Measurements from ENCODE around the gene COL28A1.

COL28A1 gene

GRCh38 chr7:7351832-7352231 lies 183.8 kb downstream of the COL28A1 start:
- Histone ChIP-seq H3K4me1 (ENCODE audit: insufficient read depth, low read length) (no peaks in the 10 kb centered on the region), H3K9me3 (ENCODE audit: low read length) (no peaks in the 10 kb centered on the region), H3K4me3 (ENCODE audit: low read length) (no peak overlapping the region), H3K36me3 (ENCODE audit: insufficient read depth, low read length) (no peaks in the 10 kb centered on the region), H3K27me3 (ENCODE audit: insufficient read depth, low read length) (no peaks in the 10 kb centered on the region), H2AFZ (ENCODE audit: low read depth, low read length) (no peak overlapping the region)

- Histone ChIP-seq H3K4me3 (ENCODE audit: low read length) (no peak overlapping the region), H3K36me3 (ENCODE audit: insufficient read depth, low read length) (no peaks in the 10 kb centered on the region), H3K27me3 (ENCODE audit: insufficient read depth, low read length) (no peaks in the 10 kb centered on the region), H2AFZ (ENCODE audit: low read depth, low read length) (no peak overlapping the region), H3K9me3 (ENCODE audit: low read length) (no peaks in the 10 kb centered on the region), H3K4me1 (ENCODE audit: insufficient read depth, low read length) (no peaks in the 10 kb centered on the region)
Measured at GRCh38 chr7:7351156-7351555, 184.5 kb downstream of the COL28A1 start.

GRCh38 chr7:7349156-7349555 lies 186.5 kb downstream of the COL28A1 start:
- Histone ChIP-seq H3K4me1 (ENCODE audit: insufficient read depth, low read length) (no peaks in the 10 kb centered on the region), H3K36me3 (ENCODE audit: insufficient read depth, low read length) (no peaks in the 10 kb centered on the region), H3K4me3 (ENCODE audit: low read length) (no peak overlapping the region), H3K27me3 (ENCODE audit: insufficient read depth, low read length) (no peaks in the 10 kb centered on the region), H3K9me3 (ENCODE audit: low read length) (no peaks in the 10 kb centered on the region), H2AFZ (ENCODE audit: low read depth, low read length) (no peak overlapping the region)

GRCh38 chr7:7347045-7347444 lies 188.6 kb downstream of the COL28A1 start:
- Histone ChIP-seq H3K4me1 (ENCODE audit: insufficient read depth, low read length) (no peaks in the 10 kb centered on the region), H3K27me3 (ENCODE audit: insufficient read depth, low read length) (no peaks in the 10 kb centered on the region), H3K9me3 (ENCODE audit: low read length) (no peaks in the 10 kb centered on the region), H2AFZ (ENCODE audit: low read depth, low read length) (no peak overlapping the region), H3K4me3 (ENCODE audit: low read length) (no peak overlapping the region), H3K36me3 (ENCODE audit: insufficient read depth, low read length) (no peaks in the 10 kb centered on the region)

- H3K36me3 ChIP-seq (ENCODE audit: insufficient read depth, low read length) = no peaks in the 10 kb centered on the region
- H3K4me1 ChIP-seq (ENCODE audit: insufficient read depth, low read length) = no peaks in the 10 kb centered on the region
- no peak overlapping the region for H2AFZ ChIP-seq (ENCODE audit: low read depth, low read length)
- no peaks in the 10 kb centered on the region for H3K27me3 ChIP-seq (ENCODE audit: insufficient read depth, low read length)
- no peaks in the 10 kb centered on the region for H3K9me3 ChIP-seq (ENCODE audit: low read length)
- no peak overlapping the region for H3K4me3 ChIP-seq (ENCODE audit: low read length)
Measured at GRCh38 chr7:7344583-7344982, 191.1 kb downstream of the COL28A1 start.

- Histone ChIP-seq H3K36me3 (ENCODE audit: insufficient read depth, low read length) (no peaks in the 10 kb centered on the region), H3K9me3 (ENCODE audit: low read length) (no peaks in the 10 kb centered on the region), H3K4me3 (ENCODE audit: low read length) (no peak overlapping the region), H2AFZ (ENCODE audit: low read depth, low read length) (no peak overlapping the region), H3K4me1 (ENCODE audit: insufficient read depth, low read length) (no peaks in the 10 kb centered on the region), H3K27me3 (ENCODE audit: insufficient read depth, low read length) (peaks cover 7% of the 10 kb centered on the region)
Measured at GRCh38 chr7:7335909-7336308, 199.8 kb downstream of the COL28A1 start.

GRCh38 chr7:7335215-7335614 lies 200.5 kb downstream of the COL28A1 start:
- Histone ChIP-seq H3K4me3 (ENCODE audit: low read length) (no peak overlapping the region), H3K4me1 (ENCODE audit: insufficient read depth, low read length) (no peaks in the 10 kb centered on the region), H3K27me3 (ENCODE audit: insufficient read depth, low read length) (peaks cover 7% of the 10 kb centered on the region), H3K9me3 (ENCODE audit: low read length) (no peaks in the 10 kb centered on the region), H3K36me3 (ENCODE audit: insufficient read depth, low read length) (no peaks in the 10 kb centered on the region), H2AFZ (ENCODE audit: low read depth, low read length) (no peak overlapping the region)

- Histone ChIP-seq H3K9me3 (ENCODE audit: low read length) (no peaks in the 10 kb centered on the region), H3K4me1 (ENCODE audit: insufficient read depth, low read length) (no peaks in the 10 kb centered on the region), H2AFZ (ENCODE audit: low read depth, low read length) (no peak overlapping the region), H3K27me3 (ENCODE audit: insufficient read depth, low read length) (peaks cover 5% of the 10 kb centered on the region), H3K4me3 (ENCODE audit: low read length) (no peak overlapping the region), H3K36me3 (ENCODE audit: insufficient read depth, low read length) (no peaks in the 10 kb centered on the region)
Measured at GRCh38 chr7:7333610-7334009, 202.1 kb downstream of the COL28A1 start.

- Histone ChIP-seq H2AFZ (ENCODE audit: low read depth, low read length) (no peak overlapping the region), H3K27me3 (ENCODE audit: insufficient read depth, low read length) (peaks cover 4% of the 10 kb centered on the region), H3K36me3 (ENCODE audit: insufficient read depth, low read length) (no peaks in the 10 kb centered on the region), H3K4me1 (ENCODE audit: insufficient read depth, low read length) (no peaks in the 10 kb centered on the region), H3K4me3 (ENCODE audit: low read length) (no peak overlapping the region), H3K9me3 (ENCODE audit: low read length) (no peaks in the 10 kb centered on the region)
Measured at GRCh38 chr7:7331523-7331922, 204.2 kb downstream of the COL28A1 start.

- no peaks in the 10 kb centered on the region for H3K36me3 ChIP-seq (ENCODE audit: insufficient read depth, low read length)
- H3K4me3 ChIP-seq (ENCODE audit: low read length) = no peak overlapping the region
- no peak overlapping the region for H2AFZ ChIP-seq (ENCODE audit: low read depth, low read length)
- H3K9me3 ChIP-seq (ENCODE audit: low read length) = no peaks in the 10 kb centered on the region
- peaks cover 4% of the 10 kb centered on the region for H3K27me3 ChIP-seq (ENCODE audit: insufficient read depth, low read length)
- H3K4me1 ChIP-seq (ENCODE audit: insufficient read depth, low read length) = no peaks in the 10 kb centered on the region
Measured at GRCh38 chr7:7330997-7331396, 204.7 kb downstream of the COL28A1 start.

- Histone ChIP-seq H3K36me3 (ENCODE audit: insufficient read depth, low read length) (no peaks in the 10 kb centered on the region), H3K4me1 (ENCODE audit: insufficient read depth, low read length) (no peaks in the 10 kb centered on the region), H3K27me3 (ENCODE audit: insufficient read depth, low read length) (peaks cover 4% of the 10 kb centered on the region), H2AFZ (ENCODE audit: low read depth, low read length) (no peak overlapping the region), H3K9me3 (ENCODE audit: low read length) (no peaks in the 10 kb centered on the region), H3K4me3 (ENCODE audit: low read length) (no peak overlapping the region)
Measured at GRCh38 chr7:7329326-7329725, 206.3 kb downstream of the COL28A1 start.

GRCh38 chr7:7327423-7327822 lies 208.2 kb downstream of the COL28A1 start:
- Histone ChIP-seq H3K36me3 (ENCODE audit: insufficient read depth, low read length) (no peaks in the 10 kb centered on the region), H3K4me1 (ENCODE audit: insufficient read depth, low read length) (peaks cover 3% of the 10 kb centered on the region), H3K4me3 (ENCODE audit: low read length) (no peak overlapping the region), H3K9me3 (ENCODE audit: low read length) (no peaks in the 10 kb centered on the region), H3K27me3 (ENCODE audit: insufficient read depth, low read length) (peaks cover 4% of the 10 kb centered on the region), H2AFZ (ENCODE audit: low read depth, low read length) (no peak overlapping the region)

- Histone ChIP-seq H3K4me1 (ENCODE audit: insufficient read depth, low read length) (peaks cover 15% of the 10 kb centered on the region), H3K36me3 (ENCODE audit: insufficient read depth, low read length) (no peaks in the 10 kb centered on the region), H2AFZ (ENCODE audit: low read depth, low read length) (no peak overlapping the region), H3K4me3 (ENCODE audit: low read length) (no peak overlapping the region), H3K9me3 (ENCODE audit: low read length) (no peaks in the 10 kb centered on the region), H3K27me3 (ENCODE audit: insufficient read depth, low read length) (no peaks in the 10 kb centered on the region)
Measured at GRCh38 chr7:7324698-7325097, 211.0 kb downstream of the COL28A1 start.

GRCh38 chr7:7323921-7324320 lies 211.8 kb downstream of the COL28A1 start:
- Histone ChIP-seq H3K4me1 (ENCODE audit: insufficient read depth, low read length) (peaks cover 15% of the 10 kb centered on the region), H3K36me3 (ENCODE audit: insufficient read depth, low read length) (no peaks in the 10 kb centered on the region), H2AFZ (ENCODE audit: low read depth, low read length) (no peak overlapping the region), H3K4me3 (ENCODE audit: low read length) (no peak overlapping the region), H3K9me3 (ENCODE audit: low read length) (no peaks in the 10 kb centered on the region), H3K27me3 (ENCODE audit: insufficient read depth, low read length) (no peaks in the 10 kb centered on the region)

Data from neuron (in vitro differentiated cells).